Naive B cell (primary cell): ENCODE data around the gene ARHGDIB. TPM values are rescaled to one million over a fixed set of nuclear protein-coding genes. Genes with fewer than 3 reads are reported as not detected.

Source experiments
- ATAC-seq, 2 donors: fragments of 150-1000 bp; cut with Tn5 transposase; 2 replicates each; pipeline ENCODE4 v1.10.0; 2021; ENCODE audit warnings: low read depth in 2 of 2, mild to moderate bottlenecking in 2 of 2, moderate library complexity in 2 of 2
- DNase-seq: peaks from one replicate; pipeline ENCODE4 v3.0.0; 2022
- H3K27ac Mint-ChIP-seq, 6 donors: one replicate each; pipeline ENCODE4 v1.8.0; 2020 to 2022; ENCODE audit warnings: mild to moderate bottlenecking in 6 of 6, mixed read lengths in 6 of 6, moderate library complexity in 5 of 6, inconsistent platforms in 2 of 6
- H3K27me3 Mint-ChIP-seq, 3 donors: one replicate each; pipeline ENCODE4 v1.8.0; 2021 to 2022; ENCODE audit warnings: mixed read lengths in 3 of 3, mild to moderate bottlenecking in 1 of 3
- H3K36me3 Mint-ChIP-seq, 2 donors: one replicate each; pipeline ENCODE4 v1.8.0; 2020 to 2022; ENCODE audit warnings: mixed read lengths in 2 of 2, inconsistent platforms in 1 of 2, mild to moderate bottlenecking in 1 of 2
- H3K4me1 Mint-ChIP-seq, 3 donors: one replicate each; pipeline ENCODE4 v1.8.0; 2020 to 2022; ENCODE audit warnings: mixed read lengths in 3 of 3, inconsistent platforms in 1 of 3, mild to moderate bottlenecking in 1 of 3, moderate library complexity in 1 of 3
- H3K4me3 Mint-ChIP-seq, 8 donors: one replicate each; pipeline ENCODE4 v1.8.0; 2020 to 2022; ENCODE audit warnings: mild to moderate bottlenecking in 8 of 8, mixed read lengths in 8 of 8, moderate library complexity in 8 of 8, inconsistent platforms in 2 of 8
- H3K9me3 Mint-ChIP-seq, 7 donors: one replicate each; pipeline ENCODE4 v1.8.0; 2020 to 2022; ENCODE audit warnings: mixed read lengths in 7 of 7, mild to moderate bottlenecking in 5 of 7, inconsistent platforms in 2 of 7, moderate library complexity in 1 of 7
- polyA plus RNA-seq, 6 donors: library from polyadenylated mRNA; unstranded; fragments of 300-500 nt; fragmentation: Illumina TruSeq; gene quantifications; one replicate each; pipeline ENCODE4 v1.2.3, GENCODE V29; 2021; ENCODE audit warnings: low read depth in 6 of 6

ARHGDIB gene
- polyA plus RNA-seq, 6 donors from 2014 or later: 2,706 to 4,844 (median 2,864) TPM

DNA sequence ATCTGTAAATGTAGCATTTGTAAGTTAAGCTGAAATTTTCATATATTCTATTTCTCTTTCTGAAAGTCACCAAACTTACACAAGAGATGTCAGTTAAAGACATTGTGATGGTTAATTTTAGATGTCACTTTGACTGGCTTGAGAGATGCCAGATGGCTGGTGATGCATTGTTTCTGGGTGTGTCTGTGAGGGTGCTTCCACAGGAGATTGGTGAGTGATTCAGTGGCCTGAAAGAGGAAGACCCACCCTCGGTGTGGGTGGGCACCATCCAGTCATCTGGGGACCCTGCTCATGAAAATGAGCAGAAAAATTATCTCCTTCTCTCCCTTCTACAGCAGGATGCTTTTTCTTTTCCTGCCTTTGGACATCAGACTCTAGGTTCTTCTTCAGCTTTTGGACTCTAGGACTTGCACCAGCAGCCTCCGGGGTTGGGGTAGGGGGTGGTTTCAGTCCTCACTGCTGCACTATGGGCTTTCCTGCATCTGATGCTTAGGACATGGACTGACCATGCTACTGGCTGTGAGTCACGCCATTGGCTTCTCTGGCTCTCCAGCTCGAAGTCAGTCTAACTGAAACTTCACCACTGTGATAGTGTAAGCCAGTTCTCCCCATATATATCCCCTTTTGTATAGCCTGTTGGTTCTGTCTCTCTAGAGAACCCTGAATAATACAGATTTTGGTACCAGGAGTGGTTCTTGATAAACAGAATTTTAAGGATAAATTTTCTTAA lies 32.3 kb upstream of the ARHGDIB start:
- Mint-ChIP-seq H3K27ac (peak overlapping the region in 5 of 6 donors; percentile 79 to 92 (median 81)), H3K9me3 (peaks cover 0 to 12% (median 5%) of the 10 kb centered on the region in 7 donors), H3K27me3 (peaks cover 0 to 7% (median 5%) of the 10 kb centered on the region in 3 donors), H3K4me3 (peak overlapping the region; percentile 2 to 64 (median 48)), H3K36me3 (no peaks in the 10 kb centered on the region), H3K4me1 (peaks cover 52 to 63% (median 60%) of the 10 kb centered on the region in 3 donors)
- DNase-seq (peak; percentile 35), ATAC-seq (peak; percentile 73 to 77)

DNA sequence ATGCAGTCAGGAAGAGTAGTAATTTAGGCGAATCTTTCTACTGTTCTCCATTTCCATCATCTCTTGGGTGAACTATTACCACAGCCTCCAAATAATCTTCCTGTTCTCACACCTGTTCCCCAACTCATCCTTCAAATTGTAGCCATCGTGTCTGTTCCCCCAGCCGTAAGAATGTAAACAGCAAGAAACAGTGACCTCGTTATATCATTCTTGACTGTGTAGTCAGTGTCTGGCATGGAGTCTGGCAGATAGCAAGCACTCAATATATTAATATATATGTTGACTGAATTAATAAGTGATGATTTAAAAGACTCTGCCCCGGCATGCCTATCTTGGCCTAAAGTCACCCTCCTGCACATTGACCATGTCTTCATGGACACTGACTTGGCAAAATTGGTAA lies 31.7 kb upstream of the ARHGDIB start:
- Mint-ChIP-seq H3K36me3 (no peaks in the 10 kb centered on the region), H3K4me3 (peak overlapping the region in 6 of 8 donors; percentile 19 to 64 (median 48)), H3K27ac (peak overlapping the region in 5 of 6 donors; percentile 80 to 92 (median 86)), H3K9me3 (peaks cover 0 to 12% (median 5%) of the 10 kb centered on the region in 7 donors), H3K4me1 (peaks cover 58 to 69% (median 66%) of the 10 kb centered on the region in 3 donors), H3K27me3 (peaks cover 0 to 2% (median under 1%) of the 10 kb centered on the region in 3 donors)
- DNase-seq: no peak
- ATAC-seq: no peak

DNA sequence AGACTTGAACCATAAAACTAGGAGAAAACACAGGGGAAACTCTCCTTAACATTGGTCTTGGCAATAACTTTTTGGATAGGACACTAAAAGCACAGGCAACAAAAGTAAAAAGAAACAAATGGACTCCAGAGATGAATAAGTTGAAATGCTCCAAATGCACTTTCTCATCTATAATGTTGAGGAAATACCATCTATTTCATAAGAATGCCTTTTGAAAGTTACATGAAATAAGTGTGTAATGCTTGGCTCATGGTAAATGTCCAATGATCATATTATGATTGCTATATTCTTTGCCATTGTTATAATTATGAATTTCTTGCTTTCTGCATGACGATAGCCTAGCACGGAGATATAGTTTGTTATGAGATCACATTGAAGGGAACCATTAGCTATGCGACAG lies 31.3 kb upstream of the ARHGDIB start:
- no peak for ATAC-seq
- Mint-ChIP-seq H3K9me3 (peaks cover 0 to 13% (median 5%) of the 10 kb centered on the region in 7 donors), H3K27ac (peak overlapping the region; percentile 66 to 92 (median 84)), H3K4me1 (peaks cover 62 to 72% (median 70%) of the 10 kb centered on the region in 3 donors), H3K36me3 (no peaks in the 10 kb centered on the region), H3K4me3 (no peak overlapping the region), H3K27me3 (no peaks in the 10 kb centered on the region)
- no peak for DNase-seq

DNA sequence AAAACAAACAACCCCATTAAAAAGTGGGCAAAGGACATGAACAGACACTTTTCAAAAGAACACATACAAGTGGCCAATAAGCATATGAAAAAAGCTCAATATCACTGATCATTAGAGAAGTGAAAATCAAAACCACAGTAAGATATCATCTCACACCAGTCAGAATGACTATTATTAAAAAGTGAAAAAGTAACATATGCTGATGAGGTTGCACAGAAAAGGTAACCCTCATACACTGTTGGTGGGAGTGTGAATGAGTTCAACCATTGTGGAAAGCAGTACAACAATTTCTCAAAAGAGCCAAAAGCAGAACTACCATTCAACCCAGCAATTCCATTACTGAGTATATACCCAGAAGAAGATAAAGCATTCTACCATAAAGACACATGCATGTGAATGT lies 29.7 kb upstream of the ARHGDIB start:
- no peak for DNase-seq
- no peaks in the 10 kb centered on the region for H3K27me3 Mint-ChIP-seq
- peaks cover 0 to 13% (median 5%) of the 10 kb centered on the region in 7 donors for H3K9me3 Mint-ChIP-seq
- peak overlapping the region in 5 of 6 donors; percentile 5 to 94 (median 67) for H3K27ac Mint-ChIP-seq
- H3K4me1 Mint-ChIP-seq: peaks cover 62 to 74% (median 72%) of the 10 kb centered on the region in 3 donors
- H3K4me3 Mint-ChIP-seq: peak overlapping the region in 4 of 8 donors; percentile 15 to 65 (median 35)
- no peaks in the 10 kb centered on the region for H3K36me3 Mint-ChIP-seq
- ATAC-seq: no peak

DNA sequence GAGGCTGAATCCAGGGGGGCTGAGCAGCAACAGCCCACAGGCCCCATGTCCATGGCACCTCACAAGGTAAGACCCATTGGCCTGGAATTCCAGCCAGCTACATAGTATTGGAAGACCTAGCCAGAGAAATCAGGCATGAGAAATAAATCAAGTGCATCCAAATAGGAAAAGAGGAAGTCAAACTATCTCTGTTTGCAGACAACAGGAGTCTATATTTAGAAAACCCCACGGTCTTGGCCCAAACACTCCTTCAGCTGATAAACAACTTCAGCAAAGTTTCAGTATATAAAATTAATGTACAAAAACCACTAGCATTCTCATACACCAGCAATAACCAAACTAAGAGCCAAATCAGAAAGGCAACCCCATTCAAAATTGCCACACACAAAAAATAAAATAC lies 28.4 kb upstream of the ARHGDIB start:
- Mint-ChIP-seq H3K27me3 (no peaks in the 10 kb centered on the region), H3K4me1 (peaks cover 58 to 66% (median 62%) of the 10 kb centered on the region in 3 donors), H3K27ac (peak overlapping the region; percentile 55 to 94 (median 86)), H3K9me3 (peaks cover 0 to 13% (median 5%) of the 10 kb centered on the region in 7 donors), H3K4me3 (peak overlapping the region; percentile 15 to 90 (median 81)), H3K36me3 (no peaks in the 10 kb centered on the region)
- ATAC-seq: peak; percentile 65 to 71
- DNase-seq: peak; percentile 50

DNA sequence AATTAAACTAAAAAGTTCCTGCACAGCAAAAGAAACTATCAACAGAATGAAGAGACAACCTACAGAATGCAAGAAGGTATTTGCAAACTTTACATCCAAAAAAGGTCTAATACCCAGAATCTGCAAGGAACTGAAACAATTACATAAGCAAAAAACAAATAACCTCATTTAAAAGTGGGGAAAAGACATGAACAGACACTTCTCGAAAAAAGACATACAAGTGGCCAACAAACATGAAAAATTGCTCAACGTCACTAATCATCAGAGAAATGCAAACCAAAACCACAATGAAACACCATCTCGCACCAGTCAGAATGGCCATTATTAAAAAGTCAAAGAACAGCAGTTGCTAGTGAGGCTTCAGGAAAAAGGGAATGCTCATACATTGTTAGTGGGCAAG lies 26.6 kb upstream of the ARHGDIB start:
- peak overlapping the region in 2 of 8 donors; percentile 2 to 52 for H3K4me3 Mint-ChIP-seq
- H3K27me3 Mint-ChIP-seq: no peaks in the 10 kb centered on the region
- H3K4me1 Mint-ChIP-seq: peaks cover 49 to 59% (median 54%) of the 10 kb centered on the region in 3 donors
- no peaks in the 10 kb centered on the region for H3K36me3 Mint-ChIP-seq
- H3K9me3 Mint-ChIP-seq: peaks cover 0 to 13% (median 5%) of the 10 kb centered on the region in 7 donors
- no peak for DNase-seq
- peak overlapping the region in 3 of 6 donors; percentile 2 to 61 (median 42) for H3K27ac Mint-ChIP-seq
- no peak for ATAC-seq

DNA sequence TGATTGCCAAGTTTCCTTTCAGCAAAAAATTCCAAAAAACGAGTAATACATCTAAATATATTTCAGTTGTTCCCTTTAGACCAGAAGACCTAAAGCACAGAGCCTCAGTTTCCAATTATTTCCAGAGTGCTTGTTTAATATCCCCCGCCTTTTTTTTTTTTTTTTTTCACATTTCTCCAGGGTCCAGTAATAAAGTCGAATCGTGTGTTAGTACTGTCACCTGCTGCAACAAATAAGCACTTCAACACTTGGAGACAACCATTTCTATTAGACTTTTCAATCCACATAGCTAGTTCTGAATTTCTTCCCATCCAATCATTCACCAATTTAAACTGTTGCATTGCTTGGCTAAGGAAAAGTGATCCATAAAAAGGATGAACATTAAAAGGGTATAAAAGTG lies 25.0 kb upstream of the ARHGDIB start:
- Mint-ChIP-seq H3K4me1 (peaks cover 48 to 66% (median 53%) of the 10 kb centered on the region in 3 donors), H3K4me3 (no peak overlapping the region), H3K27ac (peak overlapping the region in 2 of 6 donors; percentile 66 to 69), H3K36me3 (no peaks in the 10 kb centered on the region), H3K9me3 (peaks cover 0 to 13% (median 5%) of the 10 kb centered on the region in 7 donors), H3K27me3 (no peaks in the 10 kb centered on the region)
- DNase-seq (no peak), ATAC-seq (no peak)

DNA sequence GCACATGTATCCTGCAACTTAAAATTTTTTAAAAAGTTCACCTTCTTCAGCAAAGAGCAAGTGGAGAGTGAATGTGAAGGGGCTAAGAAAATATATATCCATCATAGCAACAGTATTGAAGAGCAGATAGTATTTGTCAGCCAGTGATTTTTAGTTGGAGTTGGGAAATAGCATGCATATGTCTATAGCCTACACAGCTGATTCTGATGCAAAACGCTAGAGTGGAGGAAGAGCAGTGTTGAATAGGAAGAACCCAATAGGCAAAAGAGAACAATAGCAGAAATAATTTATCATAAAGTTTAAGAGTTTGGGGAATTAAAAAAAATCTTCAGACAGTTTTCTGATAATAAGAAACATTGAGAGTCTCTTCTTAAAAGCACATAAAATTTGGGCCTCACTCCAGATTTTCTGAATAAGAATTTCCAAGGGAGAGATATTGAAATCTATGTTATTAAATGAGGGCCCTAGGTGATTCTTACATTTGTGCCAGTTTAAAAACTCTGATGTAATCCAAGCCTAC lies 23.4 kb upstream of the ARHGDIB start:
- Mint-ChIP-seq H3K36me3 (no peaks in the 10 kb centered on the region), H3K27ac (no peak overlapping the region), H3K27me3 (no peaks in the 10 kb centered on the region), H3K4me3 (no peak overlapping the region), H3K9me3 (peaks cover 0 to 5% (median 0%) of the 10 kb centered on the region in 7 donors), H3K4me1 (peaks cover 48 to 66% (median 51%) of the 10 kb centered on the region in 3 donors)
- DNase-seq (no peak), ATAC-seq (no peak)

DNA sequence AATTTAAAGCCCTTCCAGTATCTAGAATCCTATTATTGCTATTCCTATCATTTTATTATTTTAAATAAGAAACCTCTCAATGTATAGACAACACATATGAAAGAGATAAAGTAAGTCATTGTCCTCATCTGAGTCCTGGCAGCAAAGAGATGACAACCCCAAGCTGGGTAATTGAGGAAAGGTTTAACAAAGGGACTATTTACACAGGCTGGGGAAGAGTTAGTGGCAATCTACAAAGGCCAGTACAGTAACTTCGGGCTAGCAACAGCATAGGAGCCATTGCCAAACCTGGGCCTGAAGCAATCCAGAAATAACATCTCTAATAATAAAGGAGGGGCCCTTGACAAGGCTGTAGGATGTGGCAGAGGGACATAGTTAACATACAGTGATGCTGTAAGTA lies 22.6 kb upstream of the ARHGDIB start:
- Mint-ChIP-seq H3K27ac (no peak overlapping the region), H3K27me3 (no peaks in the 10 kb centered on the region), H3K4me3 (no peak overlapping the region), H3K4me1 (peaks cover 45 to 66% (median 51%) of the 10 kb centered on the region in 3 donors), H3K36me3 (no peaks in the 10 kb centered on the region), H3K9me3 (peaks cover 0 to 3% (median 0%) of the 10 kb centered on the region in 7 donors)
- ATAC-seq (no peak), DNase-seq (no peak)

DNA sequence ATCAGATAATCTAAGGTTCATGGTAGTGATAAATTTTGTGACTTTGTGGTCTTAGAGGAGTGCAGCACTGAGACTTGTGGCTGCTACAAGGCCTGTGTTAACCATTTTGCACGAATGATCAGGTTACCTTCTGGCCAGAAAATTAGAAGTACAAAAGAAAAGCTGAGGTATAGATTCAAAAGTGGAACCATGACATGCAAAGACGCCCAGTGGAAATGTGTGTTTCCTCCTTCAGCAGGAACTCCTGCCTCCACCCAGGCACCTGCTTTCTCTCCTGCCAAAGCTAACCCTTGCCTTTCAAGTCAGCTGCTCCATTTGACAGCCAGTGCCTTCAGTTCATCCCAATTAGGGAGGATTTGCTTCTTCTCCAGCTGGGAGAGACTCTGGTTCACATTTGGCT lies 21.6 kb upstream of the ARHGDIB start:
- peaks cover 36 to 59% (median 43%) of the 10 kb centered on the region in 3 donors for H3K4me1 Mint-ChIP-seq
- ATAC-seq: no peak

DNA sequence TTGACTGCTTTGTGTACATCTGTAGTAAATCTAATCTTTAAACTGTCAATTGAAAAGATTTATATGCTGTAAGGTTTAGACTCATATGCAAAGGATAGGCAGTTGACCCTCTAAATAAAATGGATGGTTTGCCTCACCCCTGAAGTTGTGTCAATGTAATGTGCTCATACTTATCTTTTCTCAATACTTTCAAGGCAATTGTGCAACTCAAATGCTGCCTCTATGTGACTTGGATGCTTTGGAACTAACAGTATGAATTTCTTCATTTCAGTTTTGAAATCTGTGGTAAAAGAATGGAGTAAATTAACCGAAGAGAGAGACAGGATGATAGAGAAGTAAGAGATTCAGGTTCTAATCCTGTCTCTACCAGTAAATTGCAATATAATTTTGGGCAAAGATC lies 21.2 kb upstream of the ARHGDIB start:
- no peaks in the 10 kb centered on the region for H3K9me3 Mint-ChIP-seq
- H3K27ac Mint-ChIP-seq: peak overlapping the region in 3 of 6 donors; percentile 28 to 49 (median 40)
- no peaks in the 10 kb centered on the region for H3K27me3 Mint-ChIP-seq
- DNase-seq (no peak), ATAC-seq (no peak)
- H3K36me3 Mint-ChIP-seq: no peaks in the 10 kb centered on the region
- H3K4me3 Mint-ChIP-seq: peak overlapping the region in 2 of 8 donors; percentile 16 to 26
- H3K4me1 Mint-ChIP-seq: peaks cover 32 to 57% (median 39%) of the 10 kb centered on the region in 3 donors

More for the DNA sequence above, 21.6 kb upstream of the ARHGDIB start:
- no peak for DNase-seq
- H3K27ac Mint-ChIP-seq: peak overlapping the region in 3 of 6 donors; percentile 14 to 40 (median 28)
- H3K27me3 Mint-ChIP-seq: no peaks in the 10 kb centered on the region
- H3K4me3 Mint-ChIP-seq: peak overlapping the region in 5 of 8 donors; percentile 16 to 69 (median 42)
- no peaks in the 10 kb centered on the region for H3K36me3 Mint-ChIP-seq
- H3K9me3 Mint-ChIP-seq: no peaks in the 10 kb centered on the region

DNA sequence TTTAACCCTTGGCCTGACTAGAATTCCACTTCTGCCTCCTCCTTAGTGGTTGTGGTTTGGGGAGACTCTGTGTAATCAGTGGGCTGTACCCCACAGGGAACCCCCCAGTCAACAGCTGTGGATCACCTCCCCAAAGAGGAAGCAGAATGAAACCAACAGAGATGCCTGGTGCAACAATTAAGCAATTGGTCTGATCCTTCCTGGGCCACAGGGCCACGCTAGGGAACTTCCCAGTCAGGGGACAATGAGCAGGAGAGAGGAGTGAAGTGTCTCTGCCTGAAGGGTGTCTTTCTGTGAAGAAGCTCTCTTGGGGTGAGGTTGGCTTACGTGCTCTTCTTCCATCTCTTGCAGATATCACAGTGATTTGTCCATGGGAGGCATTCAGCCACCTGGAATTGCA lies 19.6 kb upstream of the ARHGDIB start:
- no peaks in the 10 kb centered on the region for H3K36me3 Mint-ChIP-seq
- no peaks in the 10 kb centered on the region for H3K9me3 Mint-ChIP-seq
- H3K27ac Mint-ChIP-seq: peak overlapping the region; percentile 5 to 93 (median 54)
- ATAC-seq (peak; percentile 92 to 96), DNase-seq (peak; percentile 49)
- H3K4me3 Mint-ChIP-seq: peak overlapping the region in 3 of 8 donors; percentile 17 to 42 (median 19)
- no peaks in the 10 kb centered on the region for H3K27me3 Mint-ChIP-seq
- H3K4me1 Mint-ChIP-seq: peaks cover 32 to 57% (median 36%) of the 10 kb centered on the region in 3 donors

DNA sequence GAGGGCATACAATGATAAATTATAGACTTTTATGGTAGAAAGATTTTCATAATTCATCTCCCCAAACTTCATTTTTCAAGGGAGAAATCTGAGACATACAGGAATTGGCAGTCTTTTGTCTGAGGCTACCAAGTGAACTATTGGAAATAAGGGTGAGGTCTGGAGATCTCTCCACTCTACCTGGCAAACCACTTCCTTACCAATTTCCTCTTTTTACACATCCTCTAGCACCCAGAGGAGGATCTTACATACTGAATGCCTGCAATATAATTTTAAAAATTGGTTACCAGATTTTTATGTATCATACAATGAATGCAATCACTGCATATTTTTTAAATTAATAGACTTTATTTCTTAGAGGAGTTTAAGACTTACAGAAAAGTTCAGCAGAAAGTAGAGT lies 18.1 kb upstream of the ARHGDIB start:
- Mint-ChIP-seq H3K27ac (peak overlapping the region in 2 of 6 donors; percentile 15 to 61), H3K4me3 (peak overlapping the region in 1 of 8 donors; percentile 17), H3K36me3 (no peaks in the 10 kb centered on the region), H3K9me3 (no peaks in the 10 kb centered on the region), H3K27me3 (no peaks in the 10 kb centered on the region), H3K4me1 (peaks cover 32 to 55% (median 39%) of the 10 kb centered on the region in 3 donors)
- DNase-seq (no peak), ATAC-seq (peak; percentile 23 to 34)
